ENCODE data around the gene ROGDI.

ROGDI gene

GRCh38 chr16:4801051-4801961, 1.1 kb downstream of the ROGDI start:
- no peak for DNase-seq
- 0 out of 2 replicates have a peak, but pooled peaks cover 3% of the 10 kb centered on the region for H3K4me1 ChIP-seq (ENCODE audit: low read length)
- H4K20me1 ChIP-seq (ENCODE audit: insufficient read depth, low read length), result no peaks in the 10 kb centered on the region
- no peaks in the 10 kb centered on the region for H3K36me3 ChIP-seq (replicated peaks; ENCODE audit: insufficient read depth, low read length)
- peak overlapping the region; percentile 19; the same call in 1 of the 2 replicates for H3K9ac ChIP-seq (ENCODE audit: low read length)
- TF ChIP-seq, protein P1, sequence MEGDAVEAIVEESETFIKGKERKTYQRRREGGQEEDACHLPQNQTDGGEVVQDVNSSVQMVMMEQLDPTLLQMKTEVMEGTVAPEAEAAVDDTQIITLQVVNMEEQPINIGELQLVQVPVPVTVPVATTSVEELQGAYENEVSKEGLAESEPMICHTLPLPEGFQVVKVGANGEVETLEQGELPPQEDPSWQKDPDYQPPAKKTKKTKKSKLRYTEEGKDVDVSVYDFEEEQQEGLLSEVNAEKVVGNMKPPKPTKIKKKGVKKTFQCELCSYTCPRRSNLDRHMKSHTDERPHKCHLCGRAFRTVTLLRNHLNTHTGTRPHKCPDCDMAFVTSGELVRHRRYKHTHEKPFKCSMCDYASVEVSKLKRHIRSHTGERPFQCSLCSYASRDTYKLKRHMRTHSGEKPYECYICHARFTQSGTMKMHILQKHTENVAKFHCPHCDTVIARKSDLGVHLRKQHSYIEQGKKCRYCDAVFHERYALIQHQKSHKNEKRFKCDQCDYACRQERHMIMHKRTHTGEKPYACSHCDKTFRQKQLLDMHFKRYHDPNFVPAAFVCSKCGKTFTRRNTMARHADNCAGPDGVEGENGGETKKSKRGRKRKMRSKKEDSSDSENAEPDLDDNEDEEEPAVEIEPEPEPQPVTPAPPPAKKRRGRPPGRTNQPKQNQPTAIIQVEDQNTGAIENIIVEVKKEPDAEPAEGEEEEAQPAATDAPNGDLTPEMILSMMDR (IDR thresholded peaks at IDR 0.05; ENCODE audit: low read length), result no peak
- TF ChIP-seq EZH2 (optimal IDR thresholded peaks at IDR 0.05; ENCODE audit: low read depth, low read length) (no peak), EZH2phosphoT487 (IDR thresholded peaks at IDR 0.05; ENCODE audit: low read length) (no peak)
- peaks cover 18% of the 10 kb centered on the region for H3F3A ChIP-seq (ENCODE audit: insufficient read depth, low read length)
- peak overlapping the region; percentile 95 for H3K4me2 ChIP-seq (ENCODE audit: low read depth, low read length)
- no peaks in the 10 kb centered on the region for H3K27me3 ChIP-seq (replicated peaks; ENCODE audit: insufficient read depth, low read length)
- peak overlapping the region; percentile 95 for H2AFZ ChIP-seq (ENCODE audit: low read length)
- H3K9me2 ChIP-seq (replicated peaks; ENCODE audit: insufficient read depth, low read length), result no peaks in the 10 kb centered on the region
- H3K27ac ChIP-seq (ENCODE audit: low read length), result peak overlapping the region; percentile 13; the same call in 1 of the 2 replicates
- no peaks in the 10 kb centered on the region for H3K79me2 ChIP-seq (ENCODE audit: low read length)
- peak overlapping the region; percentile 72 for H3K4me3 ChIP-seq (ENCODE audit: low read length)
- H3K9me3 ChIP-seq (replicated peaks; ENCODE audit: insufficient read depth, low read length), result no peaks in the 10 kb centered on the region

DNA sequence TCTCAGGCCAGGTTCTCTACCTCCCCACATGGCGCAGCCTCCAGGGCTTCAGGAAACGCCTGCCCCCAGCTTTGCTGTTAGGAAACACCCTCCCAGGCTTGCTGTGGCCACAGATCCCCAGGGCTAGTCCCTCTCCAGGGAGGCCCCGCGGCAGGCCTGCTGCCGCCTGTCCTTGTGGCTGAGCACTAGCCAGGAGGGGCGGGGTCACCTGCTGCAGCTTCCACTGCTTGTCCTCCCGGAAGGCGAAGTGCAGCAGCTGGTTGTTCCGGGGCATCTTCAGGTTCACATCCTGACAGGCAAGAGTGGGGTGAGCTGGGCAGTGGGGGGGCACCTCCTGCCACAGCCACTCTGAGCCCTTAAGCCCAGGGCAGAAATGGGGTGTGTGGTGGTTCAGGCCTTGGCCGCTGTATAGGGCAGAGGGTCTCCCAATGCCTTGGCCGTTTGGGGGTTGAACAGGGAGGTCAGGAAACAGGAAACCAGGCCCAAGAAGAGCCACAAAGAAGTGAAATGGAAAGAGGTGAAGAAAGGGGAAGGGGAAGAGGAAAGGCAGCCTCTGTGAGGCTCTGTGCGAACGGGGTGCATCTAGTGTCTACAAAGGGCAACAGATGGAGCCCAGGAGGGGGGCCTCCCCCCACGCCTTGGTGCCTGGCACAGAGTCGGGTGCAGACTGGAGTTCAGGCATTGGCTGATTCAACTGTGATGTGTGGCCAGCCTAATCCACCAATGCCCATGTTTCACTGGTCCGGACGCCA, 2.0 kb downstream of the ROGDI start:
- Histone ChIP-seq H3K4me2 (ENCODE audit: low read depth, low read length) (no peak overlapping the region), H4K20me1 (ENCODE audit: insufficient read depth, low read length) (no peaks in the 10 kb centered on the region), H2AFZ (ENCODE audit: low read length) (no peak overlapping the region), H3K79me2 (ENCODE audit: low read length) (no peaks in the 10 kb centered on the region), H3K27ac (ENCODE audit: low read length) (no peak overlapping the region), H3K9me2 (replicated peaks; ENCODE audit: insufficient read depth, low read length) (no peaks in the 10 kb centered on the region), H3F3A (ENCODE audit: insufficient read depth, low read length) (peaks cover 18% of the 10 kb centered on the region), H3K4me1 (ENCODE audit: low read length) (0 out of 2 replicates have a peak, but pooled peaks cover 3% of the 10 kb centered on the region), H3K27me3 (replicated peaks; ENCODE audit: insufficient read depth, low read length) (no peaks in the 10 kb centered on the region), H3K9me3 (replicated peaks; ENCODE audit: insufficient read depth, low read length) (no peaks in the 10 kb centered on the region), H3K9ac (ENCODE audit: low read length) (no peak overlapping the region), H3K36me3 (replicated peaks; ENCODE audit: insufficient read depth, low read length) (no peaks in the 10 kb centered on the region), H3K4me3 (ENCODE audit: low read length) (no peak overlapping the region)
- no peak for DNase-seq
- TF ChIP-seq EZH2 (optimal IDR thresholded peaks at IDR 0.05; ENCODE audit: low read depth, low read length) (no peak), EZH2phosphoT487 (IDR thresholded peaks at IDR 0.05; ENCODE audit: low read length) (no peak)
- TF ChIP-seq, protein P1 (IDR thresholded peaks at IDR 0.05; ENCODE audit: low read length), result no peak

DNA sequence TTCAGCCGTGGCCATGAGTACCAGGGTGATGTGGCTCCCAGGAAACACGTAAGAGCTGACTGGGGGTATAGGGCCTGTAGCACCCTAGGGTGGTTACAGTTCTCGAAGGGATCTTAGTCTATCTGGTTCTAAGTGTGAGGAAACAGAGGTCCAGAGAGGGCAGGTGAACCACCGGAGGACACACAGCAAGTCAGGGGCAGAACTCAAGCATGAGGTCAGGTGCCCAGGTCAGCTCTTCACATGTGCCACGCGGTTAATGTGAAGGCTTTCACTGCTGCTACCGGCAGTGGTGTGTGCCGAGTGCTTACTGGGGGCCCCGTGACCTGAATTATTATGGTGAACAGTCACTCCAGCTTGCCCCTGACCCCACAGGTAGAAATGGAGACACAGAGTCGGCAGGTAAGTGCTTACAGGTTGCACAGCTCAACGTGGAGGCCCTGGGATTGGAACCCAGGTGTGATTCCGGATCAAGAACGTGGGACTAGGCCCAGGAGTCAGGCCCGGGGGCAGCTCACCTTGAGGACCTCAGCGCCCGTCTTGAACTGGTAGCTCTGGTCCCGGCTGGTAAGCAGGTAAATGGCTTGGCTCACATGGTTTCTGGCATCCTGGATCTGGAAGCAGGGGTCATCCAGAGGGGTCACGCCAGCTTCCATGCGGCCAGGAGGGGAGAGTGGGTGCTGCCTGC, 3.1 kb downstream of the ROGDI start:
- Histone ChIP-seq H3K9me2 (replicated peaks; ENCODE audit: insufficient read depth, low read length) (no peaks in the 10 kb centered on the region), H3K9ac (ENCODE audit: low read length) (no peak overlapping the region), H3K27ac (ENCODE audit: low read length) (no peak overlapping the region), H3K4me1 (ENCODE audit: low read length) (0 out of 2 replicates have a peak, but pooled peaks cover 3% of the 10 kb centered on the region), H3K4me3 (ENCODE audit: low read length) (no peak overlapping the region), H4K20me1 (ENCODE audit: insufficient read depth, low read length) (no peaks in the 10 kb centered on the region), H3K79me2 (ENCODE audit: low read length) (no peaks in the 10 kb centered on the region), H3K4me2 (ENCODE audit: low read depth, low read length) (no peak overlapping the region), H2AFZ (ENCODE audit: low read length) (no peak overlapping the region), H3K27me3 (replicated peaks; ENCODE audit: insufficient read depth, low read length) (no peaks in the 10 kb centered on the region), H3F3A (ENCODE audit: insufficient read depth, low read length) (peaks cover 18% of the 10 kb centered on the region), H3K36me3 (replicated peaks; ENCODE audit: insufficient read depth, low read length) (no peaks in the 10 kb centered on the region), H3K9me3 (replicated peaks; ENCODE audit: insufficient read depth, low read length) (no peaks in the 10 kb centered on the region)
- DNase-seq, result no peak
- TF ChIP-seq, protein P1 (IDR thresholded peaks at IDR 0.05; ENCODE audit: low read length), result no peak
- TF ChIP-seq EZH2 (optimal IDR thresholded peaks at IDR 0.05; ENCODE audit: low read depth, low read length) (no peak), EZH2phosphoT487 (IDR thresholded peaks at IDR 0.05; ENCODE audit: low read length) (no peak)

Data from MM.1S (cell line).